Natural killer cell (primary cell): ENCODE results near the gene CALML5. TPM values are rescaled to one million over a fixed set of nuclear protein-coding genes. Genes with fewer than 3 reads are reported as not detected.

Source experiments
- ATAC-seq, 3 donors: fragments of 150-1000 bp in 2 of 3; fragments of 200-7000 bp in 1 of 3; cut with Tn5 transposase; 1 replicate in 1 of 3; 2 replicates in 2 of 3; pipeline ENCODE4 v1.10.0; 2021; ENCODE audit warnings: mild to moderate bottlenecking in 2 of 3, moderate library complexity in 2 of 3
- DNase-seq, 2 donors: peaks; one replicate each; pipeline versions ENCODE4 v3.0.0 to v3.0.0-alpha.2; 2013 to 2021; ENCODE audit warnings: mixed read lengths in 1 of 2
- H3K27ac ChIP-seq: one replicate; pipeline ENCODE4 v1.5.1; 2013; ENCODE audit warnings: mild to moderate bottlenecking, low read length
- H3K27me3 ChIP-seq: one replicate; pipeline ENCODE4 v1.6.1; 2013; ENCODE audit warnings: low read length; ENCODE audit not compliant: control insufficient read depth, insufficient read depth
- H3K36me3 ChIP-seq: one replicate; pipeline ENCODE4 v1.6.1; 2013; ENCODE audit warnings: low read length; ENCODE audit not compliant: control insufficient read depth, insufficient read depth
- H3K4me1 ChIP-seq: one replicate; pipeline ENCODE4 v1.6.1; 2013; ENCODE audit warnings: low read length; ENCODE audit not compliant: control insufficient read depth, insufficient read depth
- H3K4me3 ChIP-seq: one replicate; pipeline ENCODE4 v1.5.1; 2013; ENCODE audit warnings: low read length
- H3K9me3 ChIP-seq: one replicate; pipeline ENCODE4 v1.6.1; 2013; ENCODE audit warnings: low read length; ENCODE audit not compliant: control insufficient read depth, insufficient read depth
- H3K27ac Mint-ChIP-seq, 2 donors: one replicate each; pipeline ENCODE4 v1.8.0; 2022; ENCODE audit warnings: mild to moderate bottlenecking in 2 of 2, mixed read lengths in 2 of 2, moderate library complexity in 1 of 2
- H3K27me3 Mint-ChIP-seq, 2 donors: one replicate each; pipeline ENCODE4 v1.8.0; 2022; ENCODE audit warnings: low read depth in 2 of 2, mixed read lengths in 2 of 2
- H3K36me3 Mint-ChIP-seq: one replicate; pipeline ENCODE4 v1.8.0; 2022; ENCODE audit warnings: mixed read lengths
- H3K4me1 Mint-ChIP-seq, 2 donors: one replicate each; pipeline ENCODE4 v1.8.0; 2022; ENCODE audit warnings: mixed read lengths in 2 of 2
- H3K4me3 Mint-ChIP-seq: one replicate; pipeline ENCODE4 v1.8.0; 2022; ENCODE audit warnings: mild to moderate bottlenecking, moderate library complexity, mixed read lengths
- H3K9me3 Mint-ChIP-seq, 2 donors: one replicate each; pipeline ENCODE4 v1.8.0; 2022; ENCODE audit warnings: mixed read lengths in 2 of 2
- CTCF ChIP-seq: fragments of 200-600 bp; IDR thresholded peaks from one replicate; pipeline ENCODE4 v1.8.0; 2022; ENCODE audit warnings: antibody characterized with exemption
- WGBS: methylation state at CpG from one replicate; pipeline ENCODE4 v1.1.7; 2013; ENCODE audit warnings: missing lambda C conversion rate; ENCODE audit not compliant: insufficient coverage; 5-methylcytosine and 5-hydroxymethylcytosine counted together
- intact Hi-C: fragments of 100-400 bp; cut with micrococcal nuclease; formaldehyde crosslinking; loops from one replicate; pipeline ENCODE4 v1.14.2; 2022
- total RNA-seq, 4 donors: library from RNA; stranded (reverse); fragments of 120-200 nt in 1 of 4; gene quantifications; one replicate each; pipeline versions ENCODE4 v1.2.3 to v1.2.4, GENCODE V29; 2013 to 2022

The CALML5 gene
- total RNA-seq, 3 donors from 2014 or later (not counting 1 experiment from before 2014, with no cell fraction given): not detected

GRCh38 chr10:5519054-5519453, 19.7 kb upstream of the CALML5 start:
- Histone ChIP-seq H3K9me3 (no peaks in the 10 kb centered on the region), H3K27ac (no peak overlapping the region), H3K27me3 (no peaks in the 10 kb centered on the region), H3K36me3 (no peaks in the 10 kb centered on the region), H3K4me3 (no peak overlapping the region), H3K4me1 (no peaks in the 10 kb centered on the region)
- Mint-ChIP-seq H3K9me3 (no peaks in the 10 kb centered on the region), H3K36me3 (no peaks in the 10 kb centered on the region), H3K27ac (no peak overlapping the region), H3K27me3 (peaks cover 7 to 19% of the 10 kb centered on the region in 2 donors), H3K4me3 (no peak overlapping the region), H3K4me1 (no peaks in the 10 kb centered on the region)
- no peak for DNase-seq
- no peak for TF ChIP-seq CTCF
- 80% methylated on average over 3 of the region's 3 CpGs for WGBS
- intact Hi-C loops: no loop called here
- no peak for ATAC-seq

GRCh38 chr10:5518143-5518542, 18.8 kb upstream of the CALML5 start:
- Mint-ChIP-seq H3K27ac (no peak overlapping the region), H3K4me3 (no peak overlapping the region), H3K4me1 (no peaks in the 10 kb centered on the region), H3K36me3 (no peaks in the 10 kb centered on the region), H3K9me3 (no peaks in the 10 kb centered on the region), H3K27me3 (peaks cover 7 to 19% of the 10 kb centered on the region in 2 donors)
- intact Hi-C loops: no loop called here
- H3K27ac ChIP-seq: no peak overlapping the region
- H3K4me3 ChIP-seq: no peak overlapping the region
- H3K9me3 ChIP-seq: no peaks in the 10 kb centered on the region
- no peak for TF ChIP-seq CTCF
- WGBS: no CpG with 5 or more reads among the region's 5 CpGs
- no peaks in the 10 kb centered on the region for H3K4me1 ChIP-seq
- no peaks in the 10 kb centered on the region for H3K27me3 ChIP-seq
- ATAC-seq (no peak), DNase-seq (no peak)
- H3K36me3 ChIP-seq: no peaks in the 10 kb centered on the region

- intact Hi-C loops: no loop called here
- no peak for TF ChIP-seq CTCF
Observed at GRCh38 chr10:5517546-5517945, 18.2 kb upstream of the CALML5 start.

More at GRCh38 chr10:5517546-5517945, 18.2 kb upstream of the CALML5 start:
- no peak overlapping the region for H3K27ac ChIP-seq
- H3K9me3 ChIP-seq: no peaks in the 10 kb centered on the region
- ATAC-seq (no peak), DNase-seq (no peak)
- no peaks in the 10 kb centered on the region for H3K4me1 Mint-ChIP-seq
- no peaks in the 10 kb centered on the region for H3K27me3 ChIP-seq
- no peak overlapping the region for H3K4me3 ChIP-seq
- no peaks in the 10 kb centered on the region for H3K4me1 ChIP-seq
- H3K27me3 Mint-ChIP-seq: peaks cover 7 to 19% of the 10 kb centered on the region in 2 donors
- no peaks in the 10 kb centered on the region for H3K36me3 Mint-ChIP-seq
- no peaks in the 10 kb centered on the region for H3K9me3 Mint-ChIP-seq
- no peak overlapping the region for H3K27ac Mint-ChIP-seq
- no peak overlapping the region for H3K4me3 Mint-ChIP-seq
- WGBS: 89% methylated on average over 2 of the region's 5 CpGs
- no peaks in the 10 kb centered on the region for H3K36me3 ChIP-seq
